Activated T-cell treated with anti-CD3 and anti-CD28 coated beads, Interleukin-2, amount 50 U/mL, for 4 hours (primary cell): ENCODE results near the gene DAAM1. TPM values are rescaled to one million over a fixed set of nuclear protein-coding genes. Genes with fewer than 3 reads are reported as not detected.

ENCODE experiments used
- ATAC-seq, 2 donors: fragments of 200-7000 bp; cut with Tn5 transposase; one replicate each; pipeline ENCODE4 v1.10.0; 2021
- DNase-seq: peaks from one replicate; pipeline ENCODE4 v3.0.0-alpha.2; 2020
- H3K27me3 Mint-ChIP-seq: one replicate; pipeline ENCODE4 v1.8.0; 2021; ENCODE audit warnings: low read depth, mixed read lengths
- H3K36me3 Mint-ChIP-seq: one replicate; pipeline ENCODE4 v1.8.0; 2022; ENCODE audit warnings: mixed read lengths; ENCODE audit not compliant: insufficient read depth
- H3K4me1 Mint-ChIP-seq: one replicate; pipeline ENCODE4 v1.8.0; 2021; ENCODE audit warnings: low read depth, mixed read lengths
- H3K4me3 Mint-ChIP-seq: one replicate; pipeline ENCODE4 v1.8.0; 2021; ENCODE audit warnings: mild to moderate bottlenecking, moderate library complexity, mixed read lengths
- H3K9me3 Mint-ChIP-seq: one replicate; pipeline ENCODE4 v1.8.0; 2021; ENCODE audit warnings: mixed read lengths
- total RNA-seq, 3 donors: library from RNA; stranded (reverse); gene quantifications; one replicate each; pipeline ENCODE4 v1.2.1, GENCODE V29; 2021

DAAM1 gene
- total RNA-seq, 3 donors from 2014 or later, result 4.5 to 6.0 (median 5.2) TPM

DNA sequence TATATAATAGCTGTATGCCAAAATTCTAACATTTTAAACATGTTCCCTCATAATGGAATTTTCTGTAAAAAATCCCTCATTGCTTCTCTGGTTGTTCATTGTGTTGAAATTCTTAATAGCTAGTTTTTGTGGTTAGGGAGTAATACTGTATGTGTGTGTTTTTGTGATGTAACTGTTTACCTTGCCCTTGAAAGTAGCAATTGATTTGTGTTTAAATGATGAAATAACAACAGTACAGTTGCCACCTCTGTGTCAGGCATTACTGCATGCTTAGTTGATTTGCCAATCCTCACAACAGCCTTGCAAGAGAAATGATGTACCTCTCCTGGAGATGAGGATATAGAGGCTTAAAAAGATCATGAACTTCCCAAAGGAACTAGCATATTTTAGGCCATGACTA, 94.9 kb downstream of the DAAM1 start:
- no peaks in the 10 kb centered on the region for H3K27me3 Mint-ChIP-seq
- H3K36me3 Mint-ChIP-seq, result peaks cover 26% of the 10 kb centered on the region
- peaks cover 20% of the 10 kb centered on the region for H3K9me3 Mint-ChIP-seq
- DNase-seq (no peak), ATAC-seq (no peak)
- H3K4me3 Mint-ChIP-seq, result no peak overlapping the region
- no peaks in the 10 kb centered on the region for H3K4me1 Mint-ChIP-seq

DNA sequence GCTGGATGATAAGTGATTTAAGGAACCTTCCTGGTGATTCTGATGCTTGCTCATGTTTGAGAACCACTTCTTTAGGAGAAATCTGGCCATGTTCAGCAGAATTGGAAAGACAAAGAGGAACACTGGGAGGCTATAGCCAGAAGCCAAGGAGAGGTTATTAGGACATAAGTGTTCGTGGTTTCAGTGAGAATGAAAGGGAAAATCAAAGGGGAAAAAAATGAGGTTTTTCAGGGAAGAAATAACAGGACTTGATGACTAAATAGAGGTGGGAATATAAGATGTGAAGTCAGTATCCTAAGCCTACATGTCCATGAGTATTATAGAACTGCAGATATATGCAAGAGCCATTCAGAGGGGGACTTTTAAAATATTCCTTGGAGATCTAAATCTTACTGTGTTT, 95.6 kb downstream of the DAAM1 start:
- Mint-ChIP-seq H3K4me1 (no peaks in the 10 kb centered on the region), H3K27me3 (no peaks in the 10 kb centered on the region), H3K4me3 (no peak overlapping the region), H3K36me3 (peaks cover 29% of the 10 kb centered on the region), H3K9me3 (peaks cover 23% of the 10 kb centered on the region)
- ATAC-seq (no peak), DNase-seq (no peak)

DNA sequence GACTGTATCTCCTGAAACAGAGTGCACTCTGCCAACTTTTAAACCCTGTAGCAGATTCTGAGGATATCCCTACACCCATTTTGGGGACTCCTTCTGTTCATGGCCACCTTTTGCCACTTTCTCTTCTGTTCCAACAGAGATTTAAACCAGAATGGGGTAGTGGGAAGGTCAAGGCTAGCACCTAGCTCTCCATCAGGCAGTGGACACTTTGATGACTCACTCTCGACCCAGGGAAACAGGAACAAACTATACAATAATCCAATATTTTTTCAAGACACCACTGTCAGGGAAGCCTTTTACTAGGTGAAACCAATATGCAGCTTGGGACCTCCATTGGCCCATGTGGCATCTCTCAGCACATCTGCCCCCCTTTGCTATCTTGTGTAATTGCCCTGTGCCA, 103.6 kb downstream of the DAAM1 start:
- peaks cover 5% of the 10 kb centered on the region for H3K9me3 Mint-ChIP-seq
- DNase-seq (no peak), ATAC-seq (no peak)
- H3K36me3 Mint-ChIP-seq, result peaks cover 26% of the 10 kb centered on the region
- H3K4me1 Mint-ChIP-seq, result peaks cover 9% of the 10 kb centered on the region
- H3K4me3 Mint-ChIP-seq, result no peak overlapping the region
- H3K27me3 Mint-ChIP-seq, result no peaks in the 10 kb centered on the region

DNA sequence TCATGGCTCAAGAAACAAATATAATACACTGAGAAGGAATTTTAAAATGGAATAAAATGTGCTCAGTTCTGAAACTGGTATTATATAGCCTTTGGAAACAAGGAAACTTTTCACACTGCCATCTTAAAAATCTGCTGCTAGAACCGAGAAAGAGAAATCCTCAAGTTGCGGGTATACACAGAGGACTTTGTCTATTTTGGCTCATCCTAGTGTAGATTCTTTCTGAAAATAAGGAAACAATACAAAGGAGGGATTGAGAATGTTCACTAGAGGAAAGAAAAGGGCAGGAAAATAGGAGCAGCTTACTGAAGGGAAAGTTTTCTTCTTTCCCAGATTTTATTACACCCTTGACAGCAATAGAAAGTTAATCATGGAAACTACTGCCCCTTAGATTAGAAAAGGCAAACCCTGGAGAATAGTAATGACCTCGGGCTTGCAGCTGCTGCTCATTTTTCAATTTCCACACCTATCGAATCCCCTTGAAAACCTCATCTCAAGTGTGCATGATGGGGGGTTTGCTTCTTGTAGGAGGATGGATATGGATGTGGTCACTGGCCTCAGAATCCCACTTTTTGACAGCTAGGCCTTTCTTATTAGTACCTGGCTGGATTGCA, 104.6 kb downstream of the DAAM1 start:
- Mint-ChIP-seq H3K9me3 (peaks cover 5% of the 10 kb centered on the region), H3K36me3 (peaks cover 26% of the 10 kb centered on the region), H3K4me1 (peaks cover 11% of the 10 kb centered on the region), H3K27me3 (no peaks in the 10 kb centered on the region), H3K4me3 (no peak overlapping the region)
- DNase-seq (no peak), ATAC-seq (no peak)

DNA sequence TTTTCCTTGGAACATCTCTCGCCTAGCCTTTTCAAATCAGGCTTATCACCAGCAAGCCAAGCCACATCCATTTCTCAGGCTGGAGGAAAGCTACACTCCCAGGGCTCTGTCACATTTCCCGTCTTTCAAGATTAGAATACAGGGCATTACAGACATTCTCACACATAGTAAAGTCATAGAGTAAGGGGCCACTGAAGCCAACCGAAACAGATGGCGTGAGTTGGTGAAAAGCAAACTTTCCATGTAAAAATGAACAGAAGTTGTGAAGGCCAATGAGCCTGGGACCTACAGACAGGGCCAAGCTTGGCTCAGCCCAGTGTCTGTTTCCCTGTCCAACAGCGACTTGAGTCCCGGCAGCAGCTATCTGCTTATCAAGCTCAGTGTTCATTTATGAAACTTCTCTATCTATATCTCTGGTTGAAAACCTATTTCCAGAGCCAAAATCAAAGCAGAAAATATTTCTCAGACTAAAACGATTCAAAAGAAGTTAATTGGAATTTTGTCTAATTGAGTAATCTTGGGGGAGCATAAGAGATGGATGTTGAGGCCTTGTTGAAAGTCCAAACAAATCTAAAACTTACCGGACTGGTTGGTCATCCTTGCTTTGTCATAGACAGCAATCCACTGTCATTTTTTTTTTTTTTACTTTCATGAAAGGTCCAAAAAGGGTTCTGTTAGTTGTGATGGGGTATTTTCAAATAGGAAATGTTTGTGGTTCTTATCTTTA, 105.6 kb downstream of the DAAM1 start:
- Mint-ChIP-seq H3K9me3 (no peaks in the 10 kb centered on the region), H3K4me1 (peaks cover 14% of the 10 kb centered on the region), H3K36me3 (peaks cover 22% of the 10 kb centered on the region), H3K4me3 (no peak overlapping the region), H3K27me3 (no peaks in the 10 kb centered on the region)
- ATAC-seq (no peak), DNase-seq (no peak)

DNA sequence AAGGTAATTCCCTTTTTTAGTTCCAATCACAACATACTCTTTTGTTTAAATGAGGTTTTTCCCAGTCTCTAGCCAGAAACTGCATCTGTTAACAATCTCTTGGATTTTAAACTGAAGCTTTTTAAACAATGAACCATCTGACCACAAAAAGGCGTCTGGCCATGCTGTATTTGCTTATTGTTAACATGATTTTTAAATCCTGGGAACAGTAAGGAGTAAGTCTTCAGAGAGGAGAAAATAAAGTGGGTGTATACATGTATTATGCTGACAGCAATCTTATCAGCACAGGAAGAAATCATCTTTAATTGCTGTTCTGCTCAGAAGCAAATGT, 106.2 kb downstream of the DAAM1 start:
- Mint-ChIP-seq H3K9me3 (no peaks in the 10 kb centered on the region), H3K27me3 (no peaks in the 10 kb centered on the region), H3K4me3 (no peak overlapping the region), H3K36me3 (peaks cover 22% of the 10 kb centered on the region), H3K4me1 (peaks cover 14% of the 10 kb centered on the region)
- ATAC-seq (no peak), DNase-seq (no peak)

DNA sequence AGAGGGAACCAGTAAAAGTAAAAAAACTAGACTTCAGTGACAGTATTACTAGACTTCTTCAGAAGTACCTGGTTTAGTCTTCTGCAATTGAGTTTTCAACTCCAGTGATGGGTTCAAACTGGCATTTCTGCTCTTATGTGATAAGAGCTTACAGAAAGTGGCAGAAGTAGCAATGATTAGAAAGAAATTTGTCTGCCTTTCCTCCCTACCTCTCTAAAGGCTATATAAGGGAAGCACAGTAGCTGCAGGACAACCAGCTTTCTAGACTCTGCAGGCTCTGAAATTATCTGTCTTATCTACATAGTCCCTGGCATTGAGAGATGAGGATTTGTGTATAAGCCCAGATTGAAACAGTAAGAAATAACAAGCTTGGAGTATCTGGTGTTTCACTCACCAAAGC, 107.5 kb downstream of the DAAM1 start:
- Mint-ChIP-seq H3K9me3 (no peaks in the 10 kb centered on the region), H3K4me3 (no peak overlapping the region), H3K4me1 (peaks cover 16% of the 10 kb centered on the region), H3K27me3 (no peaks in the 10 kb centered on the region), H3K36me3 (peaks cover 22% of the 10 kb centered on the region)
- no peak for DNase-seq
- ATAC-seq, result no peak

DNA sequence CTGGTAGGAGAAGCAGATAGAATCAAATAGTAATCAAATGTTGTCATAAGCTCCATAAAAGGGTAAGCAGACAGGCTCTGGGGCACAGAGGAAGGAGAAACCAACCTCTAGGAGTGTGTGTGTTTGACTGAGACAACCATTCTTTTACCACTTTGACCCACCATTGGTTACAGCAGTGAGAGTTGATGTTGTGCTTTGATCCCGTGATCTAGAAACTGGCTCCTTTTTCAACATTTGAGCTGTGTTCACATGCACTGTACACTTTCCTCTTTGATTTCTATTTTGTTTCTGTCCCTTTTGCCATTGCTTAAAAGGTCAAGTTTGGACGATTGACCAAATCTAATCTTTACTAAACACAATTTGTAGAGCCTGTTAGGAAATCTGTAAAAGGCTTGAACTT, 108.0 kb downstream of the DAAM1 start:
- peaks cover 21% of the 10 kb centered on the region for H3K4me1 Mint-ChIP-seq
- ATAC-seq (no peak), DNase-seq (no peak)
- no peaks in the 10 kb centered on the region for H3K27me3 Mint-ChIP-seq
- H3K36me3 Mint-ChIP-seq, result peaks cover 19% of the 10 kb centered on the region
- H3K9me3 Mint-ChIP-seq, result no peaks in the 10 kb centered on the region
- H3K4me3 Mint-ChIP-seq, result no peak overlapping the region

DNA sequence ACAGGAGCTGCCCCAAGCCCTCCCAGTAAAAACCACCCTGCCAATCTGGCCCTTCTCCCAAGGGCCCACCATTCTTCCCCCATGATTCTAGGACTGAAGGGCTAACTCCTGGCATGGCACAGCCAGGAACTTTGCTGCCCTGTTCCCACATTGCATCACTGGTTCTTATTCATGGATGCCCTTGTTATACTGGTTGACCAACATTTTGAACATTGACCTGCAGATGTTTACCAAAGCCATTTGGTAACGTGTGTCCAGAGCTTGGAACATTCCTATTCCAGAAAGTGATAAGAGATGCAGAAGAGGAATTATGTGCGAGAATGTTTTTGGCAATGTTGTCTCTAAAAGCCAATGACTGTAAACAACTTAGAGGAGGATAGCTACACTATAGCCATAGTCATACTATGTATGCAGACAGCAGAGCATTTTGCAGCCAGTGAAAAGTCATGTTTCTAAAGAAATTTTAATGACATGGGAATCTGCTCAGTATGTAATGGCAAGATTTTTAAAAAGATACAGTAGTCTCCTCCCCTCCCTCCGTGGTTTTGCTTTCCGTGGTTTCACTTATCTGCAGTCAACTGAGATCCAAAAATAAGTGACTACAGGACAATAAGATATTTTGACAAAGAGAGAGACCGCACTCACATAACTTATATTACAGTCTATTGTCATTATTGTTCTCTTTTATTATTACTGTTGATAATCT, 108.8 kb downstream of the DAAM1 start:
- peaks cover 28% of the 10 kb centered on the region for H3K4me1 Mint-ChIP-seq
- DNase-seq (no peak), ATAC-seq (no peak)
- H3K27me3 Mint-ChIP-seq, result no peaks in the 10 kb centered on the region
- H3K36me3 Mint-ChIP-seq, result peaks cover 12% of the 10 kb centered on the region
- no peaks in the 10 kb centered on the region for H3K9me3 Mint-ChIP-seq
- H3K4me3 Mint-ChIP-seq, result no peak overlapping the region

DNA sequence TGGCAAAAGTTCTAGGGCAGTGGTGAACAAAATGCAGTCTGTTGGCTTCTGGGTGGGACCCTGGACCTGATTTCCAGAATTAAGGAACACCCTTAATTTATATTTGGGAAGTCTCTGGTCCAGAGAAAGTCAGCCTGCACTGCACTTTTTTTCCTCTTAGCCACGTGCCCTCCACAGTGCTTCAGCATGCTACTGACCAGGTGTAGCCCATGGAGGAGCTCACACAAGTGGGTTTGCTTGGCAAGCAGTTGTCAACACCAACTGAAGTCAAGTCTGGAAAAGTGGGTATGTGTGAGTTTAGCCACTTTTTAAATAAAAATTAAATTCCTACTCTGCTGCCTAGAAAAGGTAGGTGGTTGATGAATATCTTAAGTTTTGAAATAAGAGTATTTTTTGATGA, 111.3 kb downstream of the DAAM1 start:
- Mint-ChIP-seq H3K9me3 (no peaks in the 10 kb centered on the region), H3K27me3 (no peaks in the 10 kb centered on the region), H3K4me3 (no peak overlapping the region), H3K36me3 (peaks cover 5% of the 10 kb centered on the region), H3K4me1 (peaks cover 28% of the 10 kb centered on the region)
- no peak for DNase-seq
- ATAC-seq, result no peak

DNA sequence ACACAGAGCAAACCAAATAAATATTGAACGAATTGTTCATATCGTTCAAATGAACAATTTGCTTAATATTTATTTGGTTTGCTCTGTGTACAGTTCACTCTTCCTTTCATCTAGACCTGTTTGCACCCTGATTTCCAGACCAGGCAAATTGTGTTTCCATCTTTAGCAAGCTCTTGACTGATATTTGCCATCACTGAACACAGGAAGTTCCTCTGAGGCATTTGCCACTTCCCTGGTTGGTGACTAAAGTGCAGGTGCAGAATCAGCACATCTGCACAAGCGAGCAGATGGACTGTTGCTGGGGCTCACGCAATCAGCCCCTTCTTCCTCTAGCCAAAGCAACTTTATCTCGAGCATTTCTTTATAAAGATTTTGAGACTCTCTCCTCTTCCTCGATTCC, 112.9 kb downstream of the DAAM1 start:
- no peak overlapping the region for H3K4me3 Mint-ChIP-seq
- peaks cover 2% of the 10 kb centered on the region for H3K36me3 Mint-ChIP-seq
- H3K27me3 Mint-ChIP-seq, result no peaks in the 10 kb centered on the region
- H3K4me1 Mint-ChIP-seq, result peaks cover 25% of the 10 kb centered on the region
- ATAC-seq (peak in 1 of 2 donors; percentile 43), DNase-seq (no peak)
- no peaks in the 10 kb centered on the region for H3K9me3 Mint-ChIP-seq

DNA sequence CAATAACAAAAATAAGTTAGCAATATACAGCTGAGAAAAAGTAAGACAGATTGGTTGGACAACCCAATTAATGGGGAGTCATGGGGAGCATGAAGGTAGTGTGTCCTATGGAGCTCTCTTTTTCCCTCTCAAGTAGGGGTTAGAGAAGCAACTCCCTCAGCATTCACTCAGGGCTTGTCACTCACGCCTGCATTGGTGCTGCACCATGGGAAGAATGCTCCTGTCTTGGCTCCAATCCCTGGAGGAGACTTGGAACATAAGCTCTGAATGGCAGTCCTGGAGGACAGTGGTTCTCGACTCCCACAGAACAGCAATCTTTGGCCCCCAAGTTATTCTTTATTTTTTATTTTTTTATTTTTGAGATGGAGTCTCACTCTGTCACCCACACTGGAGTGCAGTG, 113.8 kb downstream of the DAAM1 start:
- DNase-seq (no peak), ATAC-seq (no peak)
- no peaks in the 10 kb centered on the region for H3K27me3 Mint-ChIP-seq
- H3K9me3 Mint-ChIP-seq, result no peaks in the 10 kb centered on the region
- H3K4me3 Mint-ChIP-seq, result no peak overlapping the region
- peaks cover 20% of the 10 kb centered on the region for H3K4me1 Mint-ChIP-seq
- H3K36me3 Mint-ChIP-seq, result no peaks in the 10 kb centered on the region

DNA sequence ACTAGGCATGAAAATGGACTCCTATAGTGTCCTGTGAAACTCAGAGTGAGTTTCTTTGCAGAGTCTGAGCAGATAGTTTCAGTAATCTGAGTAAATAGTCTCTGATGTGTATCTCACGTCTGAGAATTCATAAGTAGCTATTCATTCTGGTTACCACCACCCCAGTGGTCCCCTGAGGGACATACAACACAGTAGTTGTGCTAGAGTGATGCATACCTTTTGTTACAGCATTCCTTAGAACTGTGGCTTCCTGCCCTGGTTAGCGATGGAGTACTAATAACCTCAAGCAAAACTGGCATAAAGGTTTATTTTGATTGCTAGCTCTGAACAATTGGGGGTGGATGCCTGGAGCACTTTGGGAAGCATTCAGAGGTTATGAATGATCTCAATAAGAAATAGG, 114.7 kb downstream of the DAAM1 start:
- no peak overlapping the region for H3K4me3 Mint-ChIP-seq
- DNase-seq (no peak), ATAC-seq (no peak)
- no peaks in the 10 kb centered on the region for H3K9me3 Mint-ChIP-seq
- peaks cover 20% of the 10 kb centered on the region for H3K4me1 Mint-ChIP-seq
- no peaks in the 10 kb centered on the region for H3K36me3 Mint-ChIP-seq
- no peaks in the 10 kb centered on the region for H3K27me3 Mint-ChIP-seq

DNA sequence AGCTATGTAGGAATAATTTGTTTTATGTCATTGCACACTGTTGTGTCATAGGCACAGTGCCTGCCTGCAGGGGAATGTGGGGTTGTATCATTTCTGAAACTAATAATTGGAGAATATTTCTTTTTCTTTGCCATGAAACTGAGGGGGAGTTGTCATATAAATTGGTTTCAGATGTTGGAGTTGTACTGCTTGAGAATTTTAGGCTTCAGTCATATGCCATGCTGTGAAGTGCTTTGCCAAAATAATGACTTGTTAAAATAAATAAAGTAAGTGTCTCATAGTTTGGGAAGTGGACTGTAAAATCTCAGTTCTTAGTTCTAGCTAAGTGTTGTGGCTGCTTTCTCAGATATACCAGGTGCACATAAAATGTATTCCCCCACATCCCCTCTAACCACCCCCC, 116.8 kb downstream of the DAAM1 start:
- DNase-seq, result no peak
- Mint-ChIP-seq H3K36me3 (no peaks in the 10 kb centered on the region), H3K4me3 (no peak overlapping the region), H3K9me3 (no peaks in the 10 kb centered on the region), H3K4me1 (peaks cover 18% of the 10 kb centered on the region), H3K27me3 (no peaks in the 10 kb centered on the region)
- ATAC-seq, result no peak
